ENCODE data around the gene RBM44. TPM values are rescaled to one million over a fixed set of nuclear protein-coding genes. Genes with fewer than 3 reads are reported as not detected.
"Not testable (repeated sequence)": the region's sequence is repeated elsewhere in the genome, so short reads cannot be mapped to it uniquely, and the experiment has no call there.

The RBM44 gene
- total and polyA plus RNA-seq, 2 experiments from 2014 or later = 0.11 TPM; not detected in 1

DNA sequence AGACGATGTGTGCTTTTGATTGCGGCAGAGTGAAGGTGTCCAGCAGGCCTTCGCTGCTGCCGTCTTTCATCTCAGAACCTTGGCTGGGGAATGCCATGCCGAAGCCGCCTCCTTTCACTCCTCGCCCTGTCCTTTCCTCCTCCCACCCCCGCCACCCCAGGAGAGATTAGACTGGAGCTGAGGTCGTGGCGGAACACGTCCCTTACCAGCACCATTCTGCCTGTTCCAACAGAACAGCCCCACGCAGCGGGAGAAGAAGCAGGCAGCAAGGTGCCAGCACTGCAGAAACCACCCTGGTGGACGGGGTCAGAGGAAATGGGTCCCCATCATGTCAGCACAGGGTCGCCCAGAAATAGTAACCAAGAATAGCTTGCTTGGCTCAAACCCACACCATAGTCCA is 24.8 kb upstream of the RBM44 start:
- no peaks in the 10 kb centered on the region for H3K9me2 ChIP-seq (ENCODE audit: insufficient read depth)
- H2AFZ ChIP-seq = no peak overlapping the region
- H3K9me3 ChIP-seq (ENCODE audit: low read depth) = no peaks in the 10 kb centered on the region
- H3K27ac ChIP-seq = no peak overlapping the region
- H3K79me2 ChIP-seq (ENCODE audit: insufficient read depth) = 0 out of 2 replicates have a peak, but pooled peaks cover 4% of the 10 kb centered on the region
- 92 to 96% methylated on average over 10 to 15 of the region's 15 CpGs for WGBS, 2 experiments (ENCODE audit: low coverage in 1 of 2, low lambda C conversion rate in 2 of 2, missing lambda C conversion rate in 2 of 2)
- in situ Hi-C loops (cut with MboI) = no loop called here
- H3K4me3 ChIP-seq = no peak overlapping the region
- no peaks in the 10 kb centered on the region for H3K4me1 ChIP-seq (ENCODE audit: insufficient read depth)
- no peak for TF ChIP-seq EZH2phosphoT487 (IDR thresholded peaks at IDR 0.05; ENCODE audit: insufficient read depth, low read depth)
- no peak for TF ChIP-seq EZH2 (IDR thresholded peaks at IDR 0.05; ENCODE audit: insufficient read depth, poor library complexity, severe bottlenecking)
- no peak for DNase-seq
- H3K4me2 ChIP-seq (ENCODE audit: unreplicated experiment) = no peak overlapping the region
- no peaks in the 10 kb centered on the region for H3K27me3 ChIP-seq (replicated peaks; ENCODE audit: insufficient read depth)
- H3K9ac ChIP-seq = no peak overlapping the region
- H4K20me1 ChIP-seq (ENCODE audit: insufficient read depth) = no peaks in the 10 kb centered on the region
- H3F3A ChIP-seq (ENCODE audit: insufficient read depth) = no peaks in the 10 kb centered on the region
- peaks cover 19% of the 10 kb centered on the region; the same call in 1 of the 2 replicates for H3K36me3 ChIP-seq (ENCODE audit: low read depth)

DNA sequence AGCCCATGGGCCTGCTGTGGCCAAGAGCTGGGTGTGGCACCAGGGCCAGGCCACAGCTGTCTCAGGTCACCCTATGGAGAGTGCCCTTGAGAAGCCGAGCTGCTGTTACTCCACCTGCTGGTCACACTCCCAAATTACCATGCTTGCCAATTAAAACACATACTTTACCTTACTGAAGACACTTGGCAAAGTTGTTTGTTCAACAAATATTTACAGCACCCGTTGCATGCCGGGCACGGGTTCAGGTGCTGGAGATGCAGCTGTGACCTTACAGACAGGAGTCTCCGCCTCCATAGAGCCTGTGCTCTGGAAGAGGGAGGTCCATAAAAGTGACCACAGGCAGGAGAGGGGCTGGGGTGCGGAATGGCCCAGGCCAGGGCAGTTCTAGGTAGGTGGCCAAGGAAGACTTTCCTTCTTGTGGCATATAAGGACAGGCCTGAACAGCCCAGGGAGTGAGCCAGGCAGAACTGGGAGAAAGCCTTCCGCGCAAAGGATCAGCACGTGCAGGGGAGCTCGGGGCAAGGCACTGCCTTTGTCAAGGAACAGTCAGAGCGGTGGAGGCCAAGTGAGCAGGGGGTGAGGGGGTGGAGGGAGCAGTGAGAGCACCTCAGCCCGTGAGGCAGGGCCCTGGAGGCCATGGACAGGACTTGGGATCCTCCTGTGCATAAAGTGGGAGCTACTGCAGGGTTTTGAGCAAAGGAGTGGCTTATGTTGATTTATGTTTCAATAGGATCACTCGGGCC is 23.6 kb upstream of the RBM44 start:
- H3K4me1 ChIP-seq (ENCODE audit: insufficient read depth) = no peaks in the 10 kb centered on the region
- no peaks in the 10 kb centered on the region for H3K9me2 ChIP-seq (ENCODE audit: insufficient read depth)
- H3K9ac ChIP-seq = no peak overlapping the region
- H3K27ac ChIP-seq = no peak overlapping the region
- no peak for TF ChIP-seq EZH2phosphoT487 (IDR thresholded peaks at IDR 0.05; ENCODE audit: insufficient read depth, low read depth)
- TF ChIP-seq EZH2 (IDR thresholded peaks at IDR 0.05; ENCODE audit: insufficient read depth, poor library complexity, severe bottlenecking) = no peak
- H3K4me2 ChIP-seq (ENCODE audit: unreplicated experiment) = no peak overlapping the region
- H3K27me3 ChIP-seq (replicated peaks; ENCODE audit: insufficient read depth) = no peaks in the 10 kb centered on the region
- no peaks in the 10 kb centered on the region for H4K20me1 ChIP-seq (ENCODE audit: insufficient read depth)
- H2AFZ ChIP-seq = no peak overlapping the region
- in situ Hi-C loops (cut with MboI) = no loop called here
- H3K79me2 ChIP-seq (ENCODE audit: insufficient read depth) = 0 out of 2 replicates have a peak, but pooled peaks cover 4% of the 10 kb centered on the region
- DNase-seq = peak; percentile 67
- WGBS, 2 experiments (ENCODE audit: low coverage in 1 of 2, low lambda C conversion rate in 2 of 2, missing lambda C conversion rate in 2 of 2) = 86 to 90% methylated on average over 10 to 13 of the region's 13 CpGs
- no peaks in the 10 kb centered on the region for H3K9me3 ChIP-seq (ENCODE audit: low read depth)
- no peaks in the 10 kb centered on the region for H3F3A ChIP-seq (ENCODE audit: insufficient read depth)
- peaks cover 26% of the 10 kb centered on the region for H3K36me3 ChIP-seq (ENCODE audit: low read depth)
- no peak overlapping the region for H3K4me3 ChIP-seq

DNA sequence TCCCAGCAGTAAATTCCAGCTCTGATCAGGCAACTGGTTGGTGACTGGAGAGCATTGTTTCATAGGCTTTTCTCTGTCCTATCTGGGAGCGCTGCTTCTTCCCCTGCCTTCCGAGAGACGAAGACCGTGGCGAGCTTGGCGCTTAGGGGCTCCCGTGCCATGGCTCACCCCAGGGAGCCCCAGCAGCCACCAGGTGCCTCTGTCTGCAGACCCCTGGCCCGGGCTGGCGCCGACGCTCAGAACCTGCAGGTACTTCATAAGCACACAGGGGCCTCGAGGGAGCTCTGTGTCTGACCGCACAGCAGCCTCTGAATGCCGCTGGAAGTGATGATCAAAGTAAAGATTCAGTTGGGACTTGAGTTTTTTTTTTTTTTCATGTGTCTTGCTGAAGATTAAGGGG is 19.1 kb upstream of the RBM44 start:
- no peak for DNase-seq
- no peak for TF ChIP-seq EZH2 (IDR thresholded peaks at IDR 0.05; ENCODE audit: insufficient read depth, poor library complexity, severe bottlenecking)
- H3K36me3 ChIP-seq (ENCODE audit: low read depth) = peaks cover 43% of the 10 kb centered on the region

DNA sequence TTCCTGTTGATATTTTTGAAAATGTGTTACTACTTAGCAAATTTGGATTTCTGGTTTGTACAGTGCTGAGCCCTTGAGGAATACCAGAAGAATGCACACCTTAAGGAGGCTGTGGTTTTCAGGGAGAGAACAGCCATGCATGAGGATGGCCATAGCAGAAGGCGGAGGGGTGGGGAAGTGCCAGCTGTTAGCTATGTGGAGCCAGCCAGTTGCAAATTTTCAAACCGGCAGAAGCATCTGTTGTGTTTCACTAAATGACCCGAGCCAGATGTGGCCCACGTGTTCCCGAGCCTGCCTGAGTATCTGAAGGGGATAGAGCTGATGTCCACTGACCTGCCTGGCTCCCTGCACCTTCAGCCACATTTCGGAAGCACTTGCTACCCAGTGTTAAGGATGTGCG is 16.4 kb upstream of the RBM44 start:
- no peak overlapping the region for H2AFZ ChIP-seq
- 38 to 40% methylated on average over 7 of the region's 7 CpGs for WGBS, 2 experiments (ENCODE audit: low coverage in 1 of 2, low lambda C conversion rate in 2 of 2, missing lambda C conversion rate in 2 of 2)
- no peak overlapping the region for H3K9ac ChIP-seq
- H4K20me1 ChIP-seq (ENCODE audit: insufficient read depth) = no peaks in the 10 kb centered on the region
- no peaks in the 10 kb centered on the region for H3K27me3 ChIP-seq (replicated peaks; ENCODE audit: insufficient read depth)
- TF ChIP-seq EZH2phosphoT487 (IDR thresholded peaks at IDR 0.05; ENCODE audit: insufficient read depth, low read depth) = no peak
- TF ChIP-seq EZH2 (IDR thresholded peaks at IDR 0.05; ENCODE audit: insufficient read depth, poor library complexity, severe bottlenecking) = no peak
- in situ Hi-C loops (cut with MboI) = no loop called here
- 0 out of 2 replicates have a peak, but pooled peaks cover 2% of the 10 kb centered on the region for H3K79me2 ChIP-seq (ENCODE audit: insufficient read depth)
- H3K36me3 ChIP-seq (ENCODE audit: low read depth) = peaks cover 43% of the 10 kb centered on the region
- no peaks in the 10 kb centered on the region for H3K4me1 ChIP-seq (ENCODE audit: insufficient read depth)
- H3K4me3 ChIP-seq = no peak overlapping the region
- no peaks in the 10 kb centered on the region for H3K9me3 ChIP-seq (ENCODE audit: low read depth)
- no peak overlapping the region for H3K4me2 ChIP-seq (ENCODE audit: unreplicated experiment)
- H3K27ac ChIP-seq = no peak overlapping the region
- H3K9me2 ChIP-seq (ENCODE audit: insufficient read depth) = no peaks in the 10 kb centered on the region
- H3F3A ChIP-seq (ENCODE audit: insufficient read depth) = no peaks in the 10 kb centered on the region
- DNase-seq = no peak

More for the DNA sequence above, 19.1 kb upstream of the RBM44 start:
- in situ Hi-C loops (cut with MboI) = no loop called here
- Histone ChIP-seq H3K9me2 (ENCODE audit: insufficient read depth) (no peaks in the 10 kb centered on the region), H2AFZ (no peak overlapping the region), H3K4me1 (ENCODE audit: insufficient read depth) (no peaks in the 10 kb centered on the region), H3K4me3 (no peak overlapping the region), H3K4me2 (ENCODE audit: unreplicated experiment) (no peak overlapping the region), H3K27ac (no peak overlapping the region), H3F3A (ENCODE audit: insufficient read depth) (no peaks in the 10 kb centered on the region), H4K20me1 (ENCODE audit: insufficient read depth) (no peaks in the 10 kb centered on the region), H3K9me3 (ENCODE audit: low read depth) (no peaks in the 10 kb centered on the region), H3K27me3 (replicated peaks; ENCODE audit: insufficient read depth) (no peaks in the 10 kb centered on the region), H3K9ac (no peak overlapping the region), H3K79me2 (ENCODE audit: insufficient read depth) (0 out of 2 replicates have a peak, but pooled peaks cover 4% of the 10 kb centered on the region)
- WGBS, 2 experiments (ENCODE audit: low coverage in 1 of 2, low lambda C conversion rate in 2 of 2, missing lambda C conversion rate in 2 of 2) = 85 to 87% methylated on average over 13 to 14 of the region's 14 CpGs

DNA sequence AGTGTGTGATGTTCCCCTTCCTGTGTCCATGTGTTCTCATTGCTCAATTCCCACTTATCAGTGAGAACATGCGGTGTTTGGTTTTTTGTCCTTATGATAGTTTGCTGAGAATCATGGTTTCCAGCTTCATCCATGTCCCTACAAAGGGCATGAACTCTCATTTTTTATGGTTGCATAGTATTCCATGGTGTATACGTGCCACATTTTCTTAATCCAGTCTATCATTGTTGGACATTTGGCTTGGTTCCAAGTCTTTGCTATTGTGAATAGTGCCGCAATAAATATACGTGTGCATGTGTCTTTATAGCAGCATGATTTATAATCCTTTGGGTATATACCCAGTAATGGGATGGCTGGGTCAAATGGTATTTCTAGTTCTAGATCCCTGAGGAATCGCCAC is 14.9 kb upstream of the RBM44 start:
- H3K4me2 ChIP-seq (ENCODE audit: unreplicated experiment); H3K9me3 ChIP-seq (ENCODE audit: low read depth); H3K79me2 ChIP-seq (ENCODE audit: insufficient read depth); H3F3A ChIP-seq (ENCODE audit: insufficient read depth); H3K27me3 ChIP-seq (replicated peaks; ENCODE audit: insufficient read depth); H3K9ac ChIP-seq; H3K4me1 ChIP-seq (ENCODE audit: insufficient read depth); H4K20me1 ChIP-seq (ENCODE audit: insufficient read depth); DNase-seq; H3K4me3 ChIP-seq; H2AFZ ChIP-seq; in situ Hi-C loops (cut with MboI); H3K27ac ChIP-seq; H3K9me2 ChIP-seq (ENCODE audit: insufficient read depth): not testable (repeated sequence)
- peaks cover 40% of the 10 kb centered on the region for H3K36me3 ChIP-seq (ENCODE audit: low read depth)
- 96 to 98% methylated on average over 2 to 4 of the region's 5 CpGs for WGBS, 2 experiments (ENCODE audit: low coverage in 1 of 2, low lambda C conversion rate in 2 of 2, missing lambda C conversion rate in 2 of 2)
